ENCODE results near the gene GCK. TPM values are rescaled to one million over a fixed set of nuclear protein-coding genes. Genes with fewer than 3 reads are reported as not detected.

GCK gene
- polyA plus RNA-seq, 4 donors: 0.85 to 1.1 TPM; not detected in 2

DNA sequence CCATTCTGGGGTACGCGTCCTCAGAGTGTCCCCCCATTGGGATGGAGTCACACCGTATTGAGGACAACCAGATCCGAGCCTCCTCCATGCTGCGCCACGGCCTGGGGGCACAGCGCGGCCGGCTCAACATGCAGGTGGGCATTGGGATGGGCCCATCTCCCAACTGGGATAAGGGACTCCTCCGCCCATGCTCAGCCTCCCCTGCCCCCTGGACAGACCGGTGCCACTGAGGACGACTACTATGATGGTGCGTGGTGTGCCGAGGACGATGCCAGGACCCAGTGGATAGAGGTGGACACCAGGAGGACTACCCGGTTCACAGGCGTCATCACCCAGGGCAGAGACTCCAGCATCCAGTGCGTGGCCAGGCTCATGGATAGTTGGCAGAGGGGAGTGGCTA, 79.2 kb downstream of the GCK start:
- no peak for FAIRE-seq
- Histone ChIP-seq H3K27ac (ENCODE audit: low read depth in 1 of 3, low read length in 2 of 3) (no peak overlapping the region), H3K36me3 (ENCODE audit: control insufficient read depth in 3 of 3, insufficient read depth in 2 of 3, low read depth in 1 of 3, low read length in 3 of 3) (peaks cover 0 to 36% (median 3%) of the 10 kb centered on the region in 3 donors), H3K27me3 (ENCODE audit: control insufficient read depth in 3 of 3, insufficient read depth in 3 of 3, low read length in 3 of 3) (peaks cover 0 to 25% (median 4%) of the 10 kb centered on the region in 3 donors), H3K9me3 (ENCODE audit: control insufficient read depth in 2 of 2, insufficient read depth in 1 of 2, low read depth in 1 of 2, low read length in 1 of 2) (no peaks in the 10 kb centered on the region), H3K4me3 (ENCODE audit: low read depth in 1 of 3, low read length in 3 of 3) (no peak overlapping the region), H3K4me1 (ENCODE audit: control insufficient read depth in 3 of 3, insufficient read depth in 2 of 3, low read depth in 1 of 3, low read length in 2 of 3) (peaks cover 0 to 3% (median 0%) of the 10 kb centered on the region in 3 donors)
- DNase-seq: no peak
- 89 to 94% (median 91%) methylated on average over 13 to 18 of the region's 18 CpGs for WGBS, 3 donors

DNA sequence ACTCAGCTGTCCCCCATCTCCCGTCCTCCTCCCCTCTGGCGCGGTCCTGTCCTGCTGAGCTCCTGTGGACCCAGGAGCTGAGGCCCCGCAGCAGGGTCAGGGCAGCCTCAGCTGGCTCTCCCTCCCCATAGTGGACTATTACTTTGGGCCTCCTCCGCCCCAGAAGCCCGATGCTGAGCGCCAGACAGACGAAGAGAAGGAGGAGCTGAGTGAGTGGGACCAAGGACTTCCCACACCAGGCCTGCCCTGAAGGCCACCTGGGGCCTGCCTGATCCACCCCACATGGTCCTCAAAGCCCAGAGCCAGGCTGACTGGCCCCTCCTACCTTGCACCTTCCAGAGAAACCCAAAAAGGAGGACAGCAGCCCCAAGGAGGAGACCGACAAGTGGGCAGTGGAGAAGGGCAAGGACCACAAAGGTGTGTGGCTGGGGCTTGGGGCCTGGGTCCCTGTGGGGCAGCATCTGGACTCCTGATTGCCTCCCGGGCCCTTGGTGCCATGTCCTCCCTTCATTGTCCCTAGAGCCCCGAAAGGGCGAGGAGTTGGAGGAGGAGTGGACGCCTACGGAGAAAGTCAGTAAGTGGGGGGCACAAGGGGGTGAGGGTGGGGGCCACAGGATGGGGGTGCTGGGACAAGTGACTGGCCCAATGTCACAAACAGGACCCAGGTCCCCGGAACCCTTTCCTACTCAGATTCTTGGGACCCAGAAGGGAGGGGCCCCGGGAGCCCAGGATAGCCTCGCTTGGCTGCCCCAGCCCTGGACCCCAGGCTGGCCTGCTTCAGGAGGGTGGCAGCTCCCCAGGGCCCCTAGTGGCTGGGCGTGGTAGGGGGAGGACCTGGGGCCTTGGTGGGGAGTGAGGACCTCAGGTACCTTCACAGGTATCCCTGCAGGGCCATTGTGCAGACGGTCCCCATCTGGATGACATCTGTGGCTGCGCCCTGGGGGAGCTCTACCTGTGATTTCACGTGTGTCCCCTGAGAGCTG, 80.2 kb downstream of the GCK start:
- 86 to 87% (median 86%) methylated on average over 17 to 21 of the region's 21 CpGs for WGBS, 3 donors
- Histone ChIP-seq H3K36me3 (ENCODE audit: control insufficient read depth in 3 of 3, insufficient read depth in 2 of 3, low read depth in 1 of 3, low read length in 3 of 3) (peaks cover 0 to 27% (median 3%) of the 10 kb centered on the region in 3 donors), H3K9me3 (ENCODE audit: control insufficient read depth in 2 of 2, insufficient read depth in 1 of 2, low read depth in 1 of 2, low read length in 1 of 2) (no peaks in the 10 kb centered on the region), H3K27ac (ENCODE audit: low read depth in 1 of 3, low read length in 2 of 3) (no peak overlapping the region), H3K27me3 (ENCODE audit: control insufficient read depth in 3 of 3, insufficient read depth in 3 of 3, low read length in 3 of 3) (peaks cover 0 to 32% (median 4%) of the 10 kb centered on the region in 3 donors), H3K4me3 (ENCODE audit: low read depth in 1 of 3, low read length in 3 of 3) (no peak overlapping the region), H3K4me1 (ENCODE audit: control insufficient read depth in 3 of 3, insufficient read depth in 2 of 3, low read depth in 1 of 3, low read length in 2 of 3) (peaks cover 0 to 3% (median 0%) of the 10 kb centered on the region in 3 donors)
- FAIRE-seq (no peak), DNase-seq (no peak)

- no peak for FAIRE-seq
- H3K36me3 ChIP-seq (ENCODE audit: control insufficient read depth in 3 of 3, insufficient read depth in 2 of 3, low read depth in 1 of 3, low read length in 3 of 3): peaks cover 0 to 21% (median 3%) of the 10 kb centered on the region in 3 donors
- peaks cover 0 to 39% (median 4%) of the 10 kb centered on the region in 3 donors for H3K27me3 ChIP-seq (ENCODE audit: control insufficient read depth in 3 of 3, insufficient read depth in 3 of 3, low read length in 3 of 3)
- no peak overlapping the region for H3K27ac ChIP-seq (ENCODE audit: low read depth in 1 of 3, low read length in 2 of 3)
- peaks cover 0 to 2% (median 0%) of the 10 kb centered on the region in 3 donors for H3K4me1 ChIP-seq (ENCODE audit: control insufficient read depth in 3 of 3, insufficient read depth in 2 of 3, low read depth in 1 of 3, low read length in 2 of 3)
- H3K4me3 ChIP-seq (ENCODE audit: low read depth in 1 of 3, low read length in 3 of 3): no peak overlapping the region
- no peaks in the 10 kb centered on the region for H3K9me3 ChIP-seq (ENCODE audit: control insufficient read depth in 2 of 2, insufficient read depth in 1 of 2, low read depth in 1 of 2, low read length in 1 of 2)
- DNase-seq: no peak
- 82 to 85% (median 85%) methylated on average over 21 of the region's 21 CpGs for WGBS, 3 donors
Measured at GRCh38 chr7:44107961-44108767, 81.1 kb downstream of the GCK start.

- WGBS, 3 donors: 89 to 92% (median 90%) methylated on average over 18 of the region's 18 CpGs
- Histone ChIP-seq H3K9me3 (ENCODE audit: control insufficient read depth in 2 of 2, insufficient read depth in 1 of 2, low read depth in 1 of 2, low read length in 1 of 2) (no peaks in the 10 kb centered on the region), H3K27me3 (ENCODE audit: control insufficient read depth in 3 of 3, insufficient read depth in 3 of 3, low read length in 3 of 3) (peaks cover 0 to 39% (median 4%) of the 10 kb centered on the region in 3 donors), H3K4me1 (ENCODE audit: control insufficient read depth in 3 of 3, insufficient read depth in 2 of 3, low read depth in 1 of 3, low read length in 2 of 3) (no peaks in the 10 kb centered on the region), H3K36me3 (ENCODE audit: control insufficient read depth in 3 of 3, insufficient read depth in 2 of 3, low read depth in 1 of 3, low read length in 3 of 3) (peaks cover 0 to 16% (median 3%) of the 10 kb centered on the region in 3 donors), H3K27ac (ENCODE audit: low read depth in 1 of 3, low read length in 2 of 3) (no peak overlapping the region), H3K4me3 (ENCODE audit: low read depth in 1 of 3, low read length in 3 of 3) (no peak overlapping the region)
- DNase-seq (no peak), FAIRE-seq (no peak)
Measured at GRCh38 chr7:44107116-44107960, 81.9 kb downstream of the GCK start.

GRCh38 chr7:44106311-44107065, 82.8 kb downstream of the GCK start:
- DNase-seq (no peak), FAIRE-seq (no peak)
- no peaks in the 10 kb centered on the region for H3K9me3 ChIP-seq (ENCODE audit: control insufficient read depth in 2 of 2, insufficient read depth in 1 of 2, low read depth in 1 of 2, low read length in 1 of 2)
- peaks cover 0 to 10% (median 3%) of the 10 kb centered on the region in 3 donors for H3K36me3 ChIP-seq (ENCODE audit: control insufficient read depth in 3 of 3, insufficient read depth in 2 of 3, low read depth in 1 of 3, low read length in 3 of 3)
- 75 to 87% (median 79%) methylated on average over 9 to 10 of the region's 10 CpGs for WGBS, 3 donors
- no peak overlapping the region for H3K4me3 ChIP-seq (ENCODE audit: low read depth in 1 of 3, low read length in 3 of 3)
- peaks cover 0 to 33% (median 4%) of the 10 kb centered on the region in 3 donors for H3K27me3 ChIP-seq (ENCODE audit: control insufficient read depth in 3 of 3, insufficient read depth in 3 of 3, low read length in 3 of 3)
- H3K4me1 ChIP-seq (ENCODE audit: control insufficient read depth in 3 of 3, insufficient read depth in 2 of 3, low read depth in 1 of 3, low read length in 2 of 3): no peaks in the 10 kb centered on the region
- H3K27ac ChIP-seq (ENCODE audit: low read depth in 1 of 3, low read length in 2 of 3): no peak overlapping the region

GRCh38 chr7:44105832-44106231, 83.4 kb downstream of the GCK start:
- FAIRE-seq (no peak), DNase-seq (no peak)
- Histone ChIP-seq H3K4me1 (ENCODE audit: control insufficient read depth in 3 of 3, insufficient read depth in 2 of 3, low read depth in 1 of 3, low read length in 2 of 3) (no peaks in the 10 kb centered on the region), H3K36me3 (ENCODE audit: control insufficient read depth in 3 of 3, insufficient read depth in 2 of 3, low read depth in 1 of 3, low read length in 3 of 3) (peaks cover 0 to 10% (median 3%) of the 10 kb centered on the region in 3 donors), H3K27me3 (ENCODE audit: control insufficient read depth in 3 of 3, insufficient read depth in 3 of 3, low read length in 3 of 3) (peaks cover 0 to 33% (median 4%) of the 10 kb centered on the region in 3 donors), H3K27ac (ENCODE audit: low read depth in 1 of 3, low read length in 2 of 3) (peak overlapping the region in 1 of 3 donors; percentile 33), H3K9me3 (ENCODE audit: control insufficient read depth in 2 of 2, insufficient read depth in 1 of 2, low read depth in 1 of 2, low read length in 1 of 2) (no peaks in the 10 kb centered on the region), H3K4me3 (ENCODE audit: low read depth in 1 of 3, low read length in 3 of 3) (no peak overlapping the region)
- 73 to 87% (median 86%) methylated on average over 2 of the region's 2 CpGs for WGBS, 3 donors
